ENCODE measurements around the gene SIGLEC7. TPM values are rescaled to one million over a fixed set of nuclear protein-coding genes. Genes with fewer than 3 reads are reported as not detected.

Gene SIGLEC7
- polyA plus RNA-seq, 1 experiment: not detected

- no peaks in the 10 kb centered on the region for H3K27me3 ChIP-seq (ENCODE audit: control insufficient read depth, insufficient read depth, low read length)
- TF ChIP-seq CTCF (IDR thresholded peaks at IDR 0.05; ENCODE audit: low read depth, low read length): no peak
- no peaks in the 10 kb centered on the region for H3K9me3 ChIP-seq (ENCODE audit: control insufficient read depth, insufficient read depth, low read length)
- H3K4me3 ChIP-seq (ENCODE audit: low read depth, low read length): no peak overlapping the region
- POLR2A ChIA-PET: no interaction called here
- H3K27ac ChIP-seq (ENCODE audit: low read depth, low read length): no peak overlapping the region
- no peak for DNase-seq (ENCODE audit: low read depth, low spot score)
- CTCF ChIA-PET: interaction anchor here (0.6 to 1.6 kb wide), 3 partner anchors 83 to 929 kb away, joined by 3 to 5 read pairs (median 3); no protein-coding TSS in a partner anchor
Measured at GRCh38 chr19:51100601-51101000, 41.5 kb upstream of the SIGLEC7 start.

- CTCF ChIA-PET: interaction anchor here (0.6 to 1.6 kb wide), 3 partner anchors 84 to 930 kb away, joined by 3 to 5 read pairs (median 3); no protein-coding TSS in a partner anchor
- DNase-seq (ENCODE audit: low read depth, low spot score): no peak
- H3K27me3 ChIP-seq (ENCODE audit: control insufficient read depth, insufficient read depth, low read length): no peaks in the 10 kb centered on the region
- POLR2A ChIA-PET: no interaction called here
- no peak overlapping the region for H3K4me3 ChIP-seq (ENCODE audit: low read depth, low read length)
- TF ChIP-seq CTCF (IDR thresholded peaks at IDR 0.05; ENCODE audit: low read depth, low read length): no peak
- no peak overlapping the region for H3K27ac ChIP-seq (ENCODE audit: low read depth, low read length)
- H3K9me3 ChIP-seq (ENCODE audit: control insufficient read depth, insufficient read depth, low read length): no peaks in the 10 kb centered on the region
Measured at GRCh38 chr19:51101171-51101865, 40.8 kb upstream of the SIGLEC7 start.

DNA sequence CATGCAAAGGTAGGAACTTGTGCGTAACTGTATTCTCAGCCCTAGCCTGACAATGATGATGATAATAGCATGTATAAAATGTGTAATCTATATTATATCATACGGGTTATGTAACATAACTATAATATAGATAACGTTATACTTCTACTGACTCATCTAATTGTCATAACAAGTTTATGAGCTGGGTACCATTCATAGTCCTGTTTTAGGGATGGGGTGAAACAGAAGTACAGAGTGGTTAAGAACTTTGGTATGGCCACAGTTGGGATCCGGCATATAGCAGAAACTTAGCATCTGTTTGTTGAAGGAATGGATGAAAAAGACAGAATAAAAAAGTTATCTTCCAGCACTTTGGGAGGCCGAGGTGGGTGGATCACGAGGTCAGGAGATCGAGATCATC is 39.1 kb upstream of the SIGLEC7 start:
- H3K9me3 ChIP-seq (ENCODE audit: control insufficient read depth, insufficient read depth, low read length): no peaks in the 10 kb centered on the region
- DNase-seq (ENCODE audit: low read depth, low spot score): no peak
- no peak overlapping the region for H3K27ac ChIP-seq (ENCODE audit: low read depth, low read length)
- TF ChIP-seq CTCF (IDR thresholded peaks at IDR 0.05; ENCODE audit: low read depth, low read length): no peak
- no peaks in the 10 kb centered on the region for H3K27me3 ChIP-seq (ENCODE audit: control insufficient read depth, insufficient read depth, low read length)
- CTCF ChIA-PET: interaction anchor here (1.6 kb wide), 1 partner anchor 8 kb away, joined by 14 read pairs; no protein-coding TSS in a partner anchor
- H3K4me3 ChIP-seq (ENCODE audit: low read depth, low read length): no peak overlapping the region
- POLR2A ChIA-PET: no interaction called here

DNA sequence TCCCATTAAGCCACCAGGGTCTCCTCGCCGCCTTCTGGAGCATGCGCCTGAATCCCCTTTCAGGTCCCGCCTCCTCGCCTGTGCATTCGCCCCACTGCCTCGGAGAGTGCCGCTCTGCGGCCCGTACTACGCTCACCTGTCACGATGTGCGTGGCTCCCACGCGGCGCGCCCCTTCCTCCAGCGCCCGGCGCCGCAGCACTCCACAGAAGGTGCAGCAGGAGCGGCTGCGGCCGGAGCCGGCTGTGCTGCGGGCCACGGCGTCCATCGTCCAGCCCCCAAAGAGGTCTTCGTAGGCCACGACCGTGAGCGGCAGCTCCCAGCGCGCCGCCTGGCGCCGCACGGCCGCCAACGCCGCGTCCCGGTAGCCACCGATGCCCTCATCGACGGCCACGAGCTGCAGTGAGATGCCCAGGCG is 38.2 kb upstream of the SIGLEC7 start:
- H3K27ac ChIP-seq (ENCODE audit: low read depth, low read length): no peak overlapping the region

More for the DNA sequence above, 38.2 kb upstream of the SIGLEC7 start:
- POLR2A ChIA-PET: no interaction called here
- TF ChIP-seq CTCF (IDR thresholded peaks at IDR 0.05; ENCODE audit: low read depth, low read length): no peak
- CTCF ChIA-PET: interaction anchor here (0.7 to 1.6 kb wide), 2 partner anchors 9 to 669 kb away, joined by 3 to 14 read pairs; no protein-coding TSS in a partner anchor
- H3K9me3 ChIP-seq (ENCODE audit: control insufficient read depth, insufficient read depth, low read length): no peaks in the 10 kb centered on the region
- H3K4me3 ChIP-seq (ENCODE audit: low read depth, low read length): no peak overlapping the region
- H3K27me3 ChIP-seq (ENCODE audit: control insufficient read depth, insufficient read depth, low read length): no peaks in the 10 kb centered on the region
- DNase-seq (ENCODE audit: low read depth, low spot score): no peak
